ENCODE results near the gene CELF3.
"Not testable (repeated sequence)": the region's sequence is repeated elsewhere in the genome, so short reads cannot be mapped to it uniquely, and the experiment has no call there.

The CELF3 gene

GRCh38 chr1:151692226-151692625, 24.4 kb downstream of the CELF3 start:
- Mint-ChIP-seq H3K36me3 (ENCODE audit: low read depth) (peaks cover 39% of the 10 kb centered on the region), H3K9me3 (no peaks in the 10 kb centered on the region), H3K27me3 (no peaks in the 10 kb centered on the region), H3K4me1 (ENCODE audit: low read depth) (no peaks in the 10 kb centered on the region), H3K27ac (no peak overlapping the region), H3K4me3 (no peak overlapping the region)

- H3K4me1 Mint-ChIP-seq (ENCODE audit: low read depth) = no peaks in the 10 kb centered on the region
- no peaks in the 10 kb centered on the region for H3K9me3 Mint-ChIP-seq
- H3K4me3 Mint-ChIP-seq = no peak overlapping the region
- no peak overlapping the region for H3K27ac Mint-ChIP-seq
- H3K27me3 Mint-ChIP-seq = no peaks in the 10 kb centered on the region
- peaks cover 37% of the 10 kb centered on the region for H3K36me3 Mint-ChIP-seq (ENCODE audit: low read depth)
These were observed 27.1 kb downstream of the CELF3 start for GRCh38 chr1:151689494-151689893.

DNA sequence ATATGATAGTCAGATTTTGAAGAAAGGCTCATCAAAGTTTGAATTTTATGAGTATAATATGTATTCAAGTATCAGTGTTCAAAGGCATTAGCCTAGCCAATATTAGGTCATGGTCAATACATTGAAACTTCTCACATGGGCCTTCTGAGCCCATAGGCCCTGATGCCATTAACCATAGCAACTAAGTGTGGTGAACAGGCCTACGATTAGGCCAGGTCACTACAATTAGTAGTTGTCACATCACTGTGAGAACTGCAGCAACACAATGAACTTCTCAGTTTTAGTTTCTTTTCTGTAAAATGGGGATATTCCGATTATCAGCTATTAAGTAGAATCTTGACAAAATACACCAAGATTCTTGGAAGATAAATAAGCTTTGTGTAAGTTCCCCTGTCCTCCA, 30.0 kb downstream of the CELF3 start:
- Mint-ChIP-seq H3K27me3 (no peaks in the 10 kb centered on the region), H3K9me3 (no peaks in the 10 kb centered on the region), H3K27ac (no peak overlapping the region), H3K4me1 (ENCODE audit: low read depth) (no peaks in the 10 kb centered on the region), H3K4me3 (no peak overlapping the region), H3K36me3 (ENCODE audit: low read depth) (peaks cover 17% of the 10 kb centered on the region)

- peaks cover 25% of the 10 kb centered on the region for H3K36me3 Mint-ChIP-seq (ENCODE audit: low read depth)
- H3K4me3 Mint-ChIP-seq = no peak overlapping the region
- no peaks in the 10 kb centered on the region for H3K4me1 Mint-ChIP-seq (ENCODE audit: low read depth)
- no peaks in the 10 kb centered on the region for H3K9me3 Mint-ChIP-seq
- H3K27ac Mint-ChIP-seq = no peak overlapping the region
- no peaks in the 10 kb centered on the region for H3K27me3 Mint-ChIP-seq
These were observed 32.5 kb downstream of the CELF3 start for GRCh38 chr1:151684128-151684527.

DNA sequence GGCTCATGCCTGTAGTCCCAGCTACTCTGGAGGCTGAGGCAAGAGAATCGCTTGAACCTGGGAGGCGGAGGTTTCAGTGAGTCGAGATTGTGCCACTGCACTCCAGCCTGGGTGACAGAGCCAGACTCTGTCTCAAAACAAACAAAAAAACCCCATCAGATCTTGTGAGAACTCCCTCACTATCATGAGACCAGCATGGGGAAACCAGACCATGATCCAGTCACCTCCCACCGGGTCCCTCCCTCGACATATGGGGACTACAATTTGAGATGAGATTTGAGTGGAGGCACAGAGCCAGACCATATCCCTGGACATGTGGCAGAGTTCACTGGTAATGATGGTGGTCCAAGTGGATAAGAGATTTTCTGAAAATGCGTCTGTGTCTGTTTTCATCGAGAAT, 33.7 kb downstream of the CELF3 start:
- H3K27ac Mint-ChIP-seq; H3K27me3 Mint-ChIP-seq; H3K4me3 Mint-ChIP-seq; H3K9me3 Mint-ChIP-seq; H3K4me1 Mint-ChIP-seq (ENCODE audit: low read depth): not testable (repeated sequence)
- peaks cover 28% of the 10 kb centered on the region for H3K36me3 Mint-ChIP-seq (ENCODE audit: low read depth)

GRCh38 chr1:151681923-151682322, 34.7 kb downstream of the CELF3 start:
- H3K27ac Mint-ChIP-seq = no peak overlapping the region
- H3K27me3 Mint-ChIP-seq = no peaks in the 10 kb centered on the region
- no peaks in the 10 kb centered on the region for H3K4me1 Mint-ChIP-seq (ENCODE audit: low read depth)
- no peak overlapping the region for H3K4me3 Mint-ChIP-seq
- H3K36me3 Mint-ChIP-seq (ENCODE audit: low read depth) = peaks cover 25% of the 10 kb centered on the region
- no peaks in the 10 kb centered on the region for H3K9me3 Mint-ChIP-seq

GRCh38 chr1:151680826-151681225, 35.8 kb downstream of the CELF3 start:
- H3K4me3 Mint-ChIP-seq = no peak overlapping the region
- H3K9me3 Mint-ChIP-seq = no peaks in the 10 kb centered on the region
- H3K27me3 Mint-ChIP-seq = no peaks in the 10 kb centered on the region
- peak overlapping the region; percentile 70 for H3K27ac Mint-ChIP-seq
- peaks cover 14% of the 10 kb centered on the region for H3K36me3 Mint-ChIP-seq (ENCODE audit: low read depth)
- no peaks in the 10 kb centered on the region for H3K4me1 Mint-ChIP-seq (ENCODE audit: low read depth)

- Mint-ChIP-seq H3K36me3 (ENCODE audit: low read depth) (peaks cover 15% of the 10 kb centered on the region), H3K4me1 (ENCODE audit: low read depth) (no peaks in the 10 kb centered on the region), H3K4me3 (no peak overlapping the region), H3K27me3 (no peaks in the 10 kb centered on the region), H3K27ac (peak overlapping the region; percentile 70), H3K9me3 (no peaks in the 10 kb centered on the region)
These were observed 36.2 kb downstream of the CELF3 start for GRCh38 chr1:151680391-151680790.

DNA sequence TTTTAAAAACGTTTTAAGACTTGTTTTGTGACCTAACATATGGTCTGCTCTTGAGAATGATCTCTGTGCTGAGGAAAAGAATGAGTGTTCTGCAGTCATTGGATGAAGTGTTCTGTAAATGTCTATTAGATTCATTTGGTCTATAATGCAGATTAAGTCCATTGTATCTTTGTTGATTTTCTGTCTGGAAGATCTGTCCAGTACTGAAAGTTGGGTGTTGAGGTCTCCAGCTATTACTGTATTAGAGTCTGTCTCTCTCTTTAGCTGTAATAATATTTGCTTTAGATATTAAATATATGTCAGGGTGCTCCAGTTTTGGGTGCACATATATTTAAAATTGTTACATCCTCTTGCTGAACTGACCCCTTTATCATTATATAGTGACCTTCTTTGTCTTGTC, 43.2 kb downstream of the CELF3 start:
- no peaks in the 10 kb centered on the region for H3K27me3 Mint-ChIP-seq
- no peak overlapping the region for H3K27ac Mint-ChIP-seq
- no peaks in the 10 kb centered on the region for H3K4me1 Mint-ChIP-seq (ENCODE audit: low read depth)
- H3K36me3 Mint-ChIP-seq (ENCODE audit: low read depth) = peaks cover 58% of the 10 kb centered on the region
- H3K4me3 Mint-ChIP-seq = no peak overlapping the region
- peaks cover 4% of the 10 kb centered on the region for H3K9me3 Mint-ChIP-seq

- H3K9me3 Mint-ChIP-seq; H3K4me3 Mint-ChIP-seq; H3K27me3 Mint-ChIP-seq; H3K4me1 Mint-ChIP-seq (ENCODE audit: low read depth); H3K27ac Mint-ChIP-seq: not testable (repeated sequence)
- peaks cover 58% of the 10 kb centered on the region for H3K36me3 Mint-ChIP-seq (ENCODE audit: low read depth)
These were observed 46.4 kb downstream of the CELF3 start for GRCh38 chr1:151670036-151670675.

DNA sequence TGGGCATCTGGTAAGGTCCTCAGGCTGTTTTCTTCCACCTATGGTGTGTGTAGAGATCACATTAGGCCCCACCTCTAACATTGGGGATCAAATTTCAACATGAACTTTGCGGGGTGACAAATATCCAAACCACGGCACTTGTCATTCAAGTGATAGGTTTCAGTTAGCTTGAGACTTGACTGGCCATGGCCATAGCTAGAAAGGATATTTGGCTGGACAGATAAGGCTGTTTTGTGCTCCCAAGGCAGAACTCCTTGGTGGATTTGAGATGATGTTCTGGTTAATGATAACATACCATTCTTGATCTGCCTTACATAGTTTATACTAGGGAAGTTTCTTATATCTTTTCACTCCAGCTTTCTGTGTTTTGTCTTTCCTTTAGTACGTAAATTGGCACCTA, 48.5 kb downstream of the CELF3 start:
- Mint-ChIP-seq H3K27me3 (no peaks in the 10 kb centered on the region), H3K4me1 (ENCODE audit: low read depth) (peaks cover 3% of the 10 kb centered on the region), H3K36me3 (ENCODE audit: low read depth) (peaks cover 50% of the 10 kb centered on the region), H3K9me3 (peaks cover 4% of the 10 kb centered on the region), H3K4me3 (no peak overlapping the region), H3K27ac (no peak overlapping the region)

DNA sequence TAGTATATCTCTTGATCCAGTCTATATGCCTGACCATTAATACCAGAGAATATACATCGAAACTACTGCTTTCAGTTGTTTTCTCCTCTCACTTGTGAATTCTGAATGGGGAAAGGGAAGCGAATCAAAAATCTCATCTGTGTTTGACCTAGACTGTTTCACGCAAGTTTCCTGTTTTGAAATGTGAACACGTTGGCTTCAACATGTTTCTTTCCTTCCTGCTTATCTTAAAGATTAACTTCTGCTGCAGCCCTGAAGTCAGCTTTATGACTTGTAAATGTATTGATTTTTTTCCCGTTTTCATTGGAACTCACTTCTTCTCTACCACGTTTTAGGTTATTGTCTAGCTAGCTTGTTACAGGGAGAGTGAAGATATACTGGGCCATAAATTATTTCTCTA, 54.9 kb downstream of the CELF3 start:
- Mint-ChIP-seq H3K27me3 (no peaks in the 10 kb centered on the region), H3K4me1 (ENCODE audit: low read depth) (peaks cover 9% of the 10 kb centered on the region), H3K36me3 (ENCODE audit: low read depth) (peaks cover 51% of the 10 kb centered on the region), H3K4me3 (no peak overlapping the region), H3K9me3 (no peaks in the 10 kb centered on the region), H3K27ac (no peak overlapping the region)

DNA sequence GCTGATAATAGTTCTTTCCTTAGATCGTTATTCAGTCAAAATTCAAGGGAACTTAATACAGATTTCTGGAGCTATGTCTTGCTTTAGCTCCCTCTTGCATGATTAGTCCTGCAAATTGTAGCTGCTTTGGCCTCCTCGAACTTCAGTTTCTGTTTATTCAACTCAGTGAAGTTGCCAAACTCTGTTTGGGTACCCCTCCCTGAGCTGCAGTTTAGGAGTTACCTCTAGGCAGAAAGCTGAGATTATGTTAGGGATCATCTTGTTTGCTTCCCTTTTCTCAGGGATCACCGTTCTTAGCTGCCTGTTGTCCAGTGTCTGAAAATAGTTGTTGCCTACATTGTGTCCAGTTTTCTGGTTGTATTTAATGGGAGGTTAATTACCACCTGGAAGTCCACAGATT, 61.2 kb downstream of the CELF3 start:
- Mint-ChIP-seq H3K36me3 (ENCODE audit: low read depth) (peaks cover 35% of the 10 kb centered on the region), H3K27me3 (no peaks in the 10 kb centered on the region), H3K27ac (no peak overlapping the region), H3K9me3 (no peaks in the 10 kb centered on the region), H3K4me1 (ENCODE audit: low read depth) (peaks cover 11% of the 10 kb centered on the region), H3K4me3 (no peak overlapping the region)

- peaks cover 29% of the 10 kb centered on the region for H3K36me3 Mint-ChIP-seq (ENCODE audit: low read depth)
- H3K4me3 Mint-ChIP-seq = no peak overlapping the region
- H3K9me3 Mint-ChIP-seq = no peaks in the 10 kb centered on the region
- peaks cover 11% of the 10 kb centered on the region for H3K4me1 Mint-ChIP-seq (ENCODE audit: low read depth)
- no peak overlapping the region for H3K27ac Mint-ChIP-seq
- H3K27me3 Mint-ChIP-seq = no peaks in the 10 kb centered on the region
These were observed 63.2 kb downstream of the CELF3 start for GRCh38 chr1:151653397-151653796.

Data from stimulated activated naive CD8-positive, alpha-beta T cell treated with anti-CD3 and anti-CD28 coated beads, Interleukin-15, Interleukin-2, amounts not matched to agents 100 ng/mL and 50 ng/mL, for 24 hours (primary cell).